Measurements from ENCODE around the gene DRC7. TPM values are rescaled to one million over a fixed set of nuclear protein-coding genes. Genes with fewer than 3 reads are reported as not detected.

Gene DRC7
- total RNA-seq, 1 experiment from 2014 or later: not detected

GRCh38 chr16:57689762-57690558 is 4.6 kb upstream of the DRC7 start (continued):
- no peak for TF ChIP-seq NR1H2 (CRISPR knock-in tag; IDR thresholded peaks at IDR 0.05)
- TF ChIP-seq CBFB (CRISPR knock-in tag; IDR thresholded peaks at IDR 0.05; ENCODE audit: low read depth): no peak

GRCh38 chr16:57690782-57691471 is 3.7 kb upstream of the DRC7 start:
- CTCF ChIA-PET: interaction anchor here (0.9 to 2.5 kb wide), 3 partner anchors 23 to 228 kb away, joined by 3 to 8 read pairs (median 3); partner anchors contain the start of gene POLR2C
- Mint-ChIP-seq H3K36me3 (no peaks in the 10 kb centered on the region), H3K27ac (no peak overlapping the region), H3K27me3 (ENCODE audit: low read depth) (no peaks in the 10 kb centered on the region; the same call in 1 of the 2 replicates), H3K9me3 (no peaks in the 10 kb centered on the region), H3K4me1 (peaks cover 17% of the 10 kb centered on the region), H3K4me3 (no peak overlapping the region)
- no peak for ATAC-seq
- DNase-seq (ENCODE audit: low spot score): no peak
- TF ChIP-seq SMAD3 (CRISPR knock-in tag; IDR thresholded peaks at IDR 0.05; ENCODE audit: borderline replicate concordance) (no peak), TEAD4 (CRISPR knock-in tag; IDR thresholded peaks at IDR 0.05) (no peak), ZNF121 (CRISPR knock-in tag; IDR thresholded peaks at IDR 0.05) (no peak), SOX15 (CRISPR knock-in tag; IDR thresholded peaks at IDR 0.05) (no peak), TP53 (CRISPR knock-in tag; IDR thresholded peaks at IDR 0.05) (no peak), SMAD4 (CRISPR knock-in tag; IDR thresholded peaks at IDR 0.05) (no peak)
- POLR2A ChIA-PET: interaction anchor here (0.6 kb wide), 1 partner anchor 136 kb away, joined by 3 read pairs; no protein-coding TSS in a partner anchor

- DNase-seq (ENCODE audit: low spot score) (no peak), ATAC-seq (no peak)
- H3K4me1 Mint-ChIP-seq: peaks cover 17% of the 10 kb centered on the region
- H3K36me3 Mint-ChIP-seq: no peaks in the 10 kb centered on the region
- no peak overlapping the region for H3K27ac Mint-ChIP-seq
- ChIA-PET POLR2A (no interaction called here), CTCF (no interaction called here)
- TF ChIP-seq HMGA2 (CRISPR knock-in tag; IDR thresholded peaks at IDR 0.05) (no peak), NFYB (CRISPR knock-in tag; conservative IDR thresholded peaks at IDR 0.05; ENCODE audit: low read depth) (no peak), E2F4 (CRISPR knock-in tag; IDR thresholded peaks at IDR 0.05; ENCODE audit: borderline replicate concordance, low read depth) (no peak), SP1 (CRISPR knock-in tag; conservative IDR thresholded peaks at IDR 0.05) (no peak), KAT7 (CRISPR knock-in tag; IDR thresholded peaks at IDR 0.05; ENCODE audit: borderline replicate concordance) (no peak), MXD4 (CRISPR knock-in tag; IDR thresholded peaks at IDR 0.05; ENCODE audit: borderline replicate concordance) (no peak), ZNF219 (CRISPR knock-in tag; IDR thresholded peaks at IDR 0.05; ENCODE audit: borderline replicate concordance) (no peak), CREM (CRISPR knock-in tag; IDR thresholded peaks at IDR 0.05) (no peak), RELA (CRISPR knock-in tag; IDR thresholded peaks at IDR 0.05; ENCODE audit: borderline replicate concordance) (no peak)
- TF ChIP-seq, protein P1, sequence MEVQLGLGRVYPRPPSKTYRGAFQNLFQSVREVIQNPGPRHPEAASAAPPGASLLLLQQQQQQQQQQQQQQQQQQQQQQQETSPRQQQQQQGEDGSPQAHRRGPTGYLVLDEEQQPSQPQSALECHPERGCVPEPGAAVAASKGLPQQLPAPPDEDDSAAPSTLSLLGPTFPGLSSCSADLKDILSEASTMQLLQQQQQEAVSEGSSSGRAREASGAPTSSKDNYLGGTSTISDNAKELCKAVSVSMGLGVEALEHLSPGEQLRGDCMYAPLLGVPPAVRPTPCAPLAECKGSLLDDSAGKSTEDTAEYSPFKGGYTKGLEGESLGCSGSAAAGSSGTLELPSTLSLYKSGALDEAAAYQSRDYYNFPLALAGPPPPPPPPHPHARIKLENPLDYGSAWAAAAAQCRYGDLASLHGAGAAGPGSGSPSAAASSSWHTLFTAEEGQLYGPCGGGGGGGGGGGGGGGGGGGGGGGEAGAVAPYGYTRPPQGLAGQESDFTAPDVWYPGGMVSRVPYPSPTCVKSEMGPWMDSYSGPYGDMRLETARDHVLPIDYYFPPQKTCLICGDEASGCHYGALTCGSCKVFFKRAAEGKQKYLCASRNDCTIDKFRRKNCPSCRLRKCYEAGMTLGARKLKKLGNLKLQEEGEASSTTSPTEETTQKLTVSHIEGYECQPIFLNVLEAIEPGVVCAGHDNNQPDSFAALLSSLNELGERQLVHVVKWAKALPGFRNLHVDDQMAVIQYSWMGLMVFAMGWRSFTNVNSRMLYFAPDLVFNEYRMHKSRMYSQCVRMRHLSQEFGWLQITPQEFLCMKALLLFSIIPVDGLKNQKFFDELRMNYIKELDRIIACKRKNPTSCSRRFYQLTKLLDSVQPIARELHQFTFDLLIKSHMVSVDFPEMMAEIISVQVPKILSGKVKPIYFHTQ (CRISPR knock-in tag; IDR thresholded peaks at IDR 0.05): no peak
- H3K9me3 Mint-ChIP-seq: no peaks in the 10 kb centered on the region
- no peak overlapping the region for H3K4me3 Mint-ChIP-seq
- H3K27me3 Mint-ChIP-seq (ENCODE audit: low read depth): no peaks in the 10 kb centered on the region
These were observed 2.0 kb upstream of the DRC7 start for GRCh38 chr16:57692636-57693035.

All from WTC11 (cell line).